Activated naive CD4-positive, alpha-beta T cell treated with anti-CD3 and anti-CD28 coated beads for 36 hours (primary cell): ENCODE results near the gene CDC45. TPM values are rescaled to one million over a fixed set of nuclear protein-coding genes. Genes with fewer than 3 reads are reported as not detected.
"Not testable (repeated sequence)": the region's sequence is repeated elsewhere in the genome, so short reads cannot be mapped to it uniquely, and the experiment has no call there.

Experiments used
- CTCF ChIA-PET: fragments of 350-600 bp; sonication (Branson Sonifier 250); formaldehyde crosslinking; loops from one replicate; lab custom pipeline; 2021; ENCODE audit warnings: antibody characterized with exemption; lab: Charles Lee
- DNase-seq: peaks from one replicate; pipeline ENCODE4 v3.0.0-alpha.2; 2020
- H3K27ac Mint-ChIP-seq: one replicate; pipeline ENCODE4 v1.8.0; 2021; ENCODE audit warnings: mild to moderate bottlenecking, mixed read lengths
- H3K27me3 Mint-ChIP-seq: one replicate; pipeline ENCODE4 v1.8.0; 2021; ENCODE audit warnings: low read depth, mixed read lengths
- H3K36me3 Mint-ChIP-seq: one replicate; pipeline ENCODE4 v1.8.0; 2021; ENCODE audit warnings: low read depth, mixed read lengths
- H3K4me1 Mint-ChIP-seq: one replicate; pipeline ENCODE4 v1.8.0; 2021; ENCODE audit warnings: low read depth, mixed read lengths
- H3K4me3 Mint-ChIP-seq: one replicate; pipeline ENCODE4 v1.8.0; 2021; ENCODE audit warnings: mild to moderate bottlenecking, moderate library complexity, mixed read lengths
- H3K9me3 Mint-ChIP-seq: one replicate; pipeline ENCODE4 v1.8.0; 2021; ENCODE audit warnings: mixed read lengths
- intact Hi-C: fragments of 100-400 bp; cut with micrococcal nuclease; formaldehyde crosslinking; loops from one replicate; pipeline ENCODE4 v1.15.1; 2023
- total RNA-seq, 2 experiments: library from RNA; stranded (reverse); gene quantifications; one replicate each; pipeline ENCODE4 v1.2.3, GENCODE V29; 2021

CDC45 gene
- total RNA-seq, result 10 to 100 TPM; 86.3 to 91.7 TPM

- no peaks in the 10 kb centered on the region for H3K9me3 Mint-ChIP-seq
- CTCF ChIA-PET, result interaction anchor here (0.6 to 1.2 kb wide), 6 partner anchors 12 to 302 kb away, joined by 3 to 5 read pairs (median 3); no protein-coding TSS in a partner anchor
- H3K27ac Mint-ChIP-seq, result peak within 1 kb of the TSS; percentile 96
- H3K4me1 Mint-ChIP-seq, result peaks cover 28% of the 10 kb centered on the region
- intact Hi-C loops, result loop anchor here (1.0 to 5.0 kb wide), 12 partner anchors 30 to 413 kb away; partner anchors contain the start of genes CLTCL1, DGCR2, ESS2 and MRPL40
- H3K4me3 Mint-ChIP-seq, result peak within 1 kb of the TSS; percentile 99
- H3K36me3 Mint-ChIP-seq, result peaks cover 37% of the 10 kb centered on the region
- H3K27me3 Mint-ChIP-seq, result no peaks in the 10 kb centered on the region
- peak; percentile 98 for DNase-seq
Observed at GRCh38 chr22:19479355-19480172, at the start of gene CDC45. Gene CDC45, plus strand, starts transcription at chr22:19479920. Its CDS starts 49 bp downstream, at chr22:19479969.

DNA sequence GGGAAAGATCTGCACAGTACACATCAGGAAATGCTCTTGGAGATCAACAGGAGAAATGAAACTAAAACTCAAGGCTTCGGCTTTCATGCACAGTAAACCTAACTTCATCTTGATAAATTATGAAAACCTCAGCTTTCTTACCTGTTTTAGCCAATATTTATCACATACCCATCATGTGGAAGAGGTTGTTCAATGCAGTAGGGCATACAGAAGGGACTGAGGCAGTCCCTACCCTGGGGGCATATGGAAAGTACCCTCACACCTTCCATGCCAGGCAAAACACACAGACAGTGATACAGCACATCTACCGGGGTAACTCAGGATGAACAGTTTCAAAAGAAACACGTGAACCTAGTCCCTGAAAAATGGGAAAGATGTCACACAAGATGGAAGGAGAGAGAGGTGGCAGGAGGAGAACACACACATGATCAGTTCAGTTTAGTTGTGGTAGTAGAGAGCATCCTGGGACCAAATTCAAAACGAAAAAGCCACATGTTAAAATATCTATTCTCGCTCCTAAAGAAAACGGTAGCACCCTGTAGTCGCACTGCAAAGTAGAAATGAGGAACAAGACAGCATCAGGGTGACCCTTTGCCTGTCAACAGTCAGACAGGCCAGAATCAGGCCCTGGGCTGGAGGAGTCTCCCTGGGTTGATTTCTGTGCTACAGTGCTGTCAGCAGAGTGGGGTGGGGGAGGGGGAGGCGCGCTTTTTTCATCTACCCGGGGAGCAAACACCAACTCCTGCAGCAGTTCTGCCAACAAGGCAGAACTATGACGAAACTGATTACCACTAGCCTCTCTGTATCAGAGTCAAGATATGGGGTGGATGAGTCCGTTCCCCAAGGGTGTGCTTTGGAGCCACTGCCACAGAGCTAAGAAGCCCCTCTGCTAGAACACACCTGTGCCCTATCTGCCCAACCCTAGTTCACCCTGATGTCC, 49.5 kb upstream of the CDC45 start:
- H3K4me1 Mint-ChIP-seq, result peaks cover 56% of the 10 kb centered on the region
- H3K36me3 Mint-ChIP-seq, result peaks cover 14% of the 10 kb centered on the region
- intact Hi-C loops, result loop anchor here (1.0 to 5.0 kb wide), 8 partner anchors 11 to 687 kb away; partner anchors contain the start of genes CLTCL1, COMT, DGCR2 and RANBP1
- peak overlapping the region; percentile 65 for H3K27ac Mint-ChIP-seq
- DNase-seq, result peak; percentile 62
- peak overlapping the region; percentile 73 for H3K4me3 Mint-ChIP-seq
- no peaks in the 10 kb centered on the region for H3K9me3 Mint-ChIP-seq
- H3K27me3 Mint-ChIP-seq, result no peaks in the 10 kb centered on the region
- CTCF ChIA-PET, result interaction anchor here (1.0 kb wide), 1 partner anchor 251 kb away, joined by 3 read pairs; no protein-coding TSS in a partner anchor

- intact Hi-C loops, result loop anchor here (1.0 to 5.0 kb wide), 8 partner anchors 12 to 686 kb away; partner anchors contain the start of genes CLTCL1, COMT, DGCR2 and RANBP1
- peaks cover 54% of the 10 kb centered on the region for H3K4me1 Mint-ChIP-seq
- peak overlapping the region; percentile 65 for H3K27ac Mint-ChIP-seq
- no peaks in the 10 kb centered on the region for H3K27me3 Mint-ChIP-seq
- peak overlapping the region; percentile 73 for H3K4me3 Mint-ChIP-seq
- H3K36me3 Mint-ChIP-seq, result peaks cover 14% of the 10 kb centered on the region
- H3K9me3 Mint-ChIP-seq, result no peaks in the 10 kb centered on the region
- DNase-seq, result no peak
- CTCF ChIA-PET, result interaction anchor here (1.0 kb wide), 1 partner anchor 252 kb away, joined by 3 read pairs; no protein-coding TSS in a partner anchor
Observed at GRCh38 chr22:19430890-19431541, 48.7 kb upstream of the CDC45 start.

DNA sequence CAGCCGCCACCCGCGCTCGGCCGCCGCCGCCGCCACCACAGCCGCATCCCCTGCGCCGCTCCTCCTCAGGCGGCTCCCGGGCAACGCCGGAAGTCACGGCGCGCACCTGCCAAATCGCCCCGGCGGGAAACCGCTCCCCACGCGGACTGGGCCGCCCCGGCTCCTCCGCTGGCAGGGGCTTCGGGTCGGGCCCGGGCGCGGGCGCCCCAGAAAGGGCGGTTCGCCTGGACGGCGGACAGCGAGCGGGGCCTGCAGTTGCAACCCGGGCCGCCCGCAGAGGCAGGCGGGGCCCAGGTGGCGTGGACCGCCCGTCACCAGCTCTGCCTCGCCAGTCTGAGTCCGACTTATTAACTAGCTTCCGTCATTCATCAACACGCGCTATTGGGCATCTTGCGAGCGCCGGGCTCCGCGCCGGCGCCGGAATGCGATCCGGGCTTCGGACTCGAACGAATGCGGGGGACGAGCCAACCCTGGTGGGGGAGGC, 48.0 kb upstream of the CDC45 start, which contains the start of gene HIRA:
HIRA (minus strand) TSS at position 85 of the 484 bp plus-strand sequence. CDS start 257 bp downstream, outside the sequence.
- H3K9me3 Mint-ChIP-seq, result no peaks in the 10 kb centered on the region
- no peaks in the 10 kb centered on the region for H3K27me3 Mint-ChIP-seq
- peaks cover 48% of the 10 kb centered on the region for H3K4me1 Mint-ChIP-seq
- H3K4me3 Mint-ChIP-seq, result peak within 1 kb of the TSS; percentile 73
- CTCF ChIA-PET, result no interaction called here
- intact Hi-C loops, result loop anchor here (1.0 to 5.0 kb wide), 8 partner anchors 16 to 686 kb away; partner anchors contain the start of genes C22orf39, CDC45, CLTCL1 and COMT
- H3K27ac Mint-ChIP-seq, result peak within 1 kb of the TSS; percentile 88
- peaks cover 14% of the 10 kb centered on the region for H3K36me3 Mint-ChIP-seq
- peak; percentile 81 for DNase-seq

DNA sequence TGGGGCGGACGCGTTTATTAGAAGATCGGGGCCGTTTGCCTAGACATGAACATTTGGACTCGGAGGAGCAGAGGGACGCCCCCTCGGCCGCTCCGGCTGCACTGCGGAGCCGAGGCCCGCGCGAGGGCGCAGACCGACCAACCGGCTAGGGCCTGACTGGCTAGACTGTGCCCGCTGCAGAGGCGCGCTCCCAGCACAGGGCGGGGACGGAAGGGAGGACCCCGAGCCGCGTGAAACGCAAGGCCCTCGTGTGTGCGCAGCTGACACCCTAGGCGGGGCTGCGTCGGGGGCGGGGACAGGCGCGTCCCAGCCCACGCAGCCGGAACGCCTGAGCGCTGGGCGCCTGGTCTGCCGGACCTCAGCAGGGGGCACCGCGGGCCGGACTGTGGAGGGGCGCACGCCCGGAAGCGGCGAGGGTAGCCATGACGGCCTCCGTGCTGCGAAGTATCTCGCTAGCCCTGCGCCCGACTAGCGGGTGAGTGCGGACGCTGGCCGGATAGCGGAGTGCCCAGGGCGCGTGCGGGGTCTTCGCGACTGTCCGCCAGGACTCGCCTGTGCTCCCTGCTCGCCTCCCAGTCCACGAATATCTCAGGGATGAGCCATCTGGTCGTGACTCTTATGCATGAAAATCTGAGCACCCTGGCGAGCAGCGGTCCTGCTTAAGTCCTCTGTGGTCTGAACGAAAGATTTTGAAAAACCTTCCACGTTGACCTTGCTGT, 47.4 kb upstream of the CDC45 start, which contains the start of gene MRPL40:
MRPL40 (plus strand) TSS at position 413 of the 719 bp plus-strand sequence; CDS start at position 423, 10 bp downstream.
- H3K4me1 Mint-ChIP-seq, result peaks cover 44% of the 10 kb centered on the region
- peak within 1 kb of the TSS; percentile 73 for H3K4me3 Mint-ChIP-seq
- H3K27ac Mint-ChIP-seq, result peak within 1 kb of the TSS; percentile 88
- peak; percentile 92 for DNase-seq
- H3K27me3 Mint-ChIP-seq, result no peaks in the 10 kb centered on the region
- H3K9me3 Mint-ChIP-seq, result no peaks in the 10 kb centered on the region
- CTCF ChIA-PET, result no interaction called here
- peaks cover 10% of the 10 kb centered on the region for H3K36me3 Mint-ChIP-seq
- intact Hi-C loops, result loop anchor here (1.0 to 5.0 kb wide), 7 partner anchors 15 to 685 kb away; partner anchors contain the start of genes C22orf39, CDC45, CLTCL1 and DGCR2

GRCh38 chr22:19434401-19434800, 45.3 kb upstream of the CDC45 start:
- DNase-seq, result no peak
- Mint-ChIP-seq H3K4me3 (no peak overlapping the region), H3K4me1 (peaks cover 31% of the 10 kb centered on the region), H3K36me3 (peaks cover 6% of the 10 kb centered on the region), H3K27ac (peak overlapping the region; percentile 36), H3K9me3 (no peaks in the 10 kb centered on the region), H3K27me3 (no peaks in the 10 kb centered on the region)
- intact Hi-C loops, result loop anchor here (5.0 kb wide), 5 partner anchors 142 to 683 kb away; partner anchors contain the start of genes CLTCL1, DGCR2, RANBP1 and SLC25A1
- CTCF ChIA-PET, result interaction anchor here (0.9 kb wide), 1 partner anchor 10 kb away, joined by 3 read pairs; no protein-coding TSS in a partner anchor

DNA sequence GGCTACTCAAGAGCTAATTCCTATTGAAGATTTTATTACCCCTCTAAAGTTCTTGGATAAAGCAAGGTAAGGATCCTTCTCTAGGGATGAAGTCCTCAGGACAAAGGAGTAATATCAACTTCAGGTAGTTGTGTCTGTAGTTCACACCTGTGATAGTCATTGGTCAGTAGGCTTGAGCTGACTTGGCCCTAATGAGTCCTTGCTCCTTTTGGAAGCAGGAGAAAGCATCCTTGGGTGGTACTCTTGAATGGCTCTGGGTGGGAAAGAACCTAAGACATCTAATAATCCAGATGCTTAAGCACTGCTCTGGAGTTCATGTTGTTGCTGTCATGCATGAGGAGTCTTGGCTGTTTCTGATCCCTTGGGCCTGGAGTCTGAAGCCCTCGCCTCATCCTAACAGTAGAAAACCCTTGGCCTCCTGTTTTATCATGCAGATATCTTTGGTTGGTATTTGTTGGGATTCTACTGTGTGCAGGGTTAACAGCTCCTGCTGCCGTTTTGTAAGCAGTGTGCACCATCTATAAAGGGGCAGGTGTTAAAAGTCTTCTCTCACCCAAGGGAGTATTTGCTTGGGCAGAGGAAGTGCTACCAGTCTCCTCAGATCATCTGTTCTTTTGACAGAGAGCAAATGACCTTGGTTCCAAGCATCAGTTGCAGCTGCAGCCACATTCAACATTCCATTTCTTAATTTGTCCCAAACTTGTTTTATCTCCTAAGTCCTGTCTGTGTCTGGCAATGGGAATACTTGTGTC, 44.7 kb upstream of the CDC45 start:
- Mint-ChIP-seq H3K9me3 (no peaks in the 10 kb centered on the region), H3K27ac (peak overlapping the region; percentile 61), H3K27me3 (no peaks in the 10 kb centered on the region), H3K36me3 (peaks cover 6% of the 10 kb centered on the region), H3K4me1 (peaks cover 25% of the 10 kb centered on the region), H3K4me3 (no peak overlapping the region)
- no peak for DNase-seq
- CTCF ChIA-PET, result no interaction called here
- intact Hi-C loops, result loop anchor here (5.0 kb wide), 5 partner anchors 143 to 682 kb away; partner anchors contain the start of genes CLTCL1, DGCR2, RANBP1 and SLC25A1

- H3K27ac Mint-ChIP-seq, CTCF ChIA-PET: not testable (repeated sequence)
Observed at GRCh38 chr22:19436444-19437161, 43.1 kb upstream of the CDC45 start.

DNA sequence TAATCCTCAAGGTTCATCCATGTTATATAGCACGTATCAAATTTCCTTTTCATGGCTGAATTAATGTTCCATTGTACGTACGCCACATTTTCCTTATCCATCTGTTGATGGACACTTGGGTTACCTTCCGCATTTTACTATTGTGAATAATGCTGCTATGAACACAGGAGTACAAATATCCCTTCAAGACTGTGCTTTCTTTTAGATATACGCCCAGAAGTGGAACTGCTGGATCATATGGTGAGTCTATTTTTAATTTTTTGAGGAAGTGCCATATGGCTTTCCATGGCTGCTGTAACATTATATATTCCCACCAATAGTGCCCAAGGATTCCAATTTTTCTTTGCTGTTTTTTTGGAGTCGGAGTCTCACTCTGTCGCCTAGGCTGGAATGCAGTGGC, 41.4 kb upstream of the CDC45 start:
- peaks cover 9% of the 10 kb centered on the region for H3K36me3 Mint-ChIP-seq
- no peak overlapping the region for H3K4me3 Mint-ChIP-seq
- no peak for DNase-seq
- no peaks in the 10 kb centered on the region for H3K27me3 Mint-ChIP-seq
- intact Hi-C loops, result no loop called here
- peaks cover 15% of the 10 kb centered on the region for H3K4me1 Mint-ChIP-seq
- no peaks in the 10 kb centered on the region for H3K9me3 Mint-ChIP-seq
- CTCF ChIA-PET, result no interaction called here
- no peak overlapping the region for H3K27ac Mint-ChIP-seq

More at GRCh38 chr22:19436444-19437161, 43.1 kb upstream of the CDC45 start:
- H3K9me3 Mint-ChIP-seq, H3K27me3 Mint-ChIP-seq, H3K4me3 Mint-ChIP-seq, DNase-seq, intact Hi-C loops: not testable (repeated sequence)
- Mint-ChIP-seq H3K36me3 (peaks cover 12% of the 10 kb centered on the region), H3K4me1 (peaks cover 18% of the 10 kb centered on the region)
